GM06990 (cell line): ENCODE results near the gene SHC3.

ENCODE experiments used
- DNase-seq: peaks from one replicate; pipeline ENCODE4 v3.0.0-alpha.2; 2011; ENCODE audit not compliant: insufficient read length; ENCODE audit errors: extremely low read depth
- H3K27me3 ChIP-seq: replicated peaks from 2 replicates; pipeline ENCODE4 v1.6.0; 2011; ENCODE audit warnings: low read length; ENCODE audit not compliant: control insufficient read depth, insufficient read depth
- H3K36me3 ChIP-seq: 2 replicates; pipeline ENCODE4 v1.5.1; 2011; ENCODE audit warnings: low read length; ENCODE audit not compliant: control insufficient read depth, insufficient read depth
- H3K4me3 ChIP-seq: replicated peaks from 2 replicates; pipeline ENCODE4 v1.5.1; 2011; ENCODE audit warnings: low read depth, mild to moderate bottlenecking, control low read depth, low read length
- CTCF ChIP-seq: IDR thresholded peaks from 2 replicates; pipeline ENCODE4 v1.5.1; 2011; ENCODE audit warnings: low read length, control low read depth, mild to moderate bottlenecking, inconsistent platforms; ENCODE audit not compliant: insufficient read depth, poor library complexity, severe bottlenecking

SHC3 gene

DNA sequence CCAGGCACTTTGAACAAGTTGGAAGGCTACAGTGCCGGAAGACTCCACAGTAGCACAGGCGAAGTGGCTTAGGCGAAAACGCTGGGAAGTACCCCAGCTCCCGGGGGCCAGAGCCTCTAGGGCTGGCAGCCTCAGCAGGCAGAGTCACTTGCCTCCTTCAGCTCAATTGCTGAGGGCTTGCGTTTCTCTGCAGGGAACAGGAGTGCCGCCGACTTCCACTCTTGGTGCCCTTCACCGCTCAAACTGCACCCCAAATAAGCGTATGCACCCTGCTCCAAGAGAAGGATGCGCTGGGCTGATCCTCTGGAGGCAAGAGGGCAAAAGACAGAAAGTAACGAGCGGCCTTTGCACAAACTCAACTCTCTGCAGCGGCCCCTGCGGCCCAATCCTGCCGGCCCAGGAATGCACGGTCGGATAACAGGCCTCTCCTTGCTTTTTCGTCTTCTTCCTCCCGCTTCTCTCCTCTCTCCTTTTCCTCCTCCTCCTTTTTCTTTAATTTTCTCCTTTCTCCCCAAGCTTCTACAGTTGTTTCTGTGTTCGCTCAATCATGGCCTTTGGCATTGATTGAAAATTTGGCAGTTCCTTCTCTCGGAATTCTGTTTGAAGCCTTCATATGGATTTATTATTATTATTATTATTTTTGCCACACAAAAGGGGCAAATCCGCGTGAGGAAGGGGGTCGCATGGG lies 188.4 kb downstream of the SHC3 start:
- H3K4me3 ChIP-seq: no peak overlapping the region
- no peaks in the 10 kb centered on the region for H3K36me3 ChIP-seq
- DNase-seq: no peak
- no peak for TF ChIP-seq CTCF
- H3K27me3 ChIP-seq: no peaks in the 10 kb centered on the region; the same call in 1 of the 2 replicates

GRCh38 chr9:88988796-88989641 lies 189.6 kb downstream of the SHC3 start:
- Histone ChIP-seq H3K4me3 (no peak overlapping the region), H3K27me3 (no peaks in the 10 kb centered on the region; the same call in 1 of the 2 replicates), H3K36me3 (no peaks in the 10 kb centered on the region)
- TF ChIP-seq CTCF: no peak
- no peak for DNase-seq

GRCh38 chr9:88987661-88988060 lies 191.0 kb downstream of the SHC3 start:
- no peak for TF ChIP-seq CTCF
- Histone ChIP-seq H3K27me3 (no peaks in the 10 kb centered on the region; the same call in 1 of the 2 replicates), H3K36me3 (no peaks in the 10 kb centered on the region), H3K4me3 (no peak overlapping the region)
- DNase-seq: no peak

- H3K36me3 ChIP-seq: no peaks in the 10 kb centered on the region
Measured at GRCh38 chr9:88986776-88987175, 191.8 kb downstream of the SHC3 start.

GRCh38 chr9:88985616-88986015 lies 193.0 kb downstream of the SHC3 start:
- TF ChIP-seq CTCF: no peak
- DNase-seq: no peak
- Histone ChIP-seq H3K36me3 (no peaks in the 10 kb centered on the region), H3K4me3 (no peak overlapping the region), H3K27me3 (no peaks in the 10 kb centered on the region; the same call in 1 of the 2 replicates)

More at GRCh38 chr9:88986776-88987175, 191.8 kb downstream of the SHC3 start:
- Histone ChIP-seq H3K4me3 (no peak overlapping the region), H3K27me3 (no peaks in the 10 kb centered on the region; the same call in 1 of the 2 replicates)
- TF ChIP-seq CTCF: no peak
- DNase-seq: no peak
